K562 (cell line): ENCODE data around the gene PLCB1. TPM values are rescaled to one million over a fixed set of nuclear protein-coding genes. Genes with fewer than 3 reads are reported as not detected.

ENCODE experiments used
- ATAC-seq: fragments of 200-7000 bp; cut with Tn5 transposase; 3 replicates; pipeline ENCODE4 v1.9.1; 2020; ENCODE audit warnings: moderate library complexity
- BruUV-seq: library from RNA; stranded (reverse); fragments of 400-500 nt; replicated peaks from 2 replicates; lab custom pipeline; 2021; lab: Mats Ljungman, UMichigan
- CTCF ChIA-PET: fragments of 300-600 bp; formaldehyde crosslinking; extraction: SDS; loops from one replicate; lab custom pipeline; 2021; ENCODE audit warnings: low intra/inter-chr PET ratio; lab: Yijun Ruan, JAX
- POLR2A ChIA-PET: fragments of 300-600, 350-650 bp; sonication (Branson Sonifier 250); formaldehyde crosslinking; extraction: SDS; loops from one replicate; lab custom pipeline; 2021; ENCODE audit warnings: antibody characterized with exemption, inconsistent platforms; lab: Yijun Ruan, JAX
- DNase-seq, 4 experiments: peaks; one replicate each; pipeline versions ENCODE4 v3.0.0 to v3.0.0-alpha.2; 2011 to 2018; ENCODE audit warnings: low spot score in 3 of 4, mixed read lengths in 3 of 4; ENCODE audit errors: extremely low read depth in 1 of 4
- FAIRE-seq: peaks from 2 replicates; lab custom pipeline; 2011; peaks lifted over from hg19 to GRCh38; lab: Jason Lieb, UNC
- H2AFZ ChIP-seq: 2 replicates; pipeline ENCODE4 v1.6.0; 2011; ENCODE audit warnings: low read depth, low read length, control low read depth, inconsistent platforms
- H3K27ac ChIP-seq: fragments of 200-600 bp; 3 replicates; pipeline ENCODE4 v1.8.0; 2011; ENCODE audit warnings: low read depth, mild to moderate bottlenecking, control low read depth, inconsistent platforms, low read length, moderate library complexity, mixed read lengths; ENCODE audit errors: extremely low read depth
- H3K27me3 ChIP-seq, 2 experiments: fragments of 300-600 bp in 1 of 2; 2 replicates in 1 of 2; 3 replicates in 1 of 2; pipeline versions ENCODE4 v1.6.0 to v1.8.0; 2011; ENCODE audit warnings: inconsistent platforms in 2 of 2, low read length in 2 of 2, mild to moderate bottlenecking in 1 of 2, mixed read lengths in 1 of 2, moderate library complexity in 1 of 2; ENCODE audit not compliant: control insufficient read depth in 2 of 2, insufficient read depth in 2 of 2
- H3K36me3 ChIP-seq: fragments of 300-600 bp; 3 replicates; pipeline ENCODE4 v1.8.0; 2011; ENCODE audit warnings: mild to moderate bottlenecking, low read length, inconsistent platforms; ENCODE audit not compliant: control insufficient read depth, insufficient read depth
- H3K4me1 ChIP-seq, 2 experiments: fragments of 200-600 bp in 1 of 2; replicated peaks in 1 of 2; 2 replicates in 1 of 2; 3 replicates in 1 of 2; pipeline versions ENCODE4 v1.5.1 to v1.8.0; 2011; ENCODE audit warnings: inconsistent platforms in 2 of 2, low read length in 2 of 2, mild to moderate bottlenecking in 1 of 2, mixed read lengths in 1 of 2, moderate library complexity in 1 of 2; ENCODE audit not compliant: control insufficient read depth in 2 of 2, insufficient read depth in 2 of 2
- H3K4me2 ChIP-seq: 2 replicates; pipeline ENCODE4 v1.6.1; 2011; ENCODE audit warnings: low read length, control low read depth, inconsistent platforms, mixed read lengths; ENCODE audit not compliant: insufficient read depth
- H3K4me3 ChIP-seq: fragments of 200-600 bp; sonication (generic), shearing (Covaris generic); 2 replicates; pipeline ENCODE4 v1.5.1; 2016; ENCODE audit warnings: control low read depth, inconsistent platforms
- H3K79me2 ChIP-seq: fragments of 200-600 bp; 3 replicates; pipeline ENCODE4 v1.8.0; 2011; ENCODE audit warnings: low read length, inconsistent platforms; ENCODE audit not compliant: control insufficient read depth, insufficient read depth
- H3K9ac ChIP-seq, 2 experiments: 2 replicates each; pipeline versions ENCODE4 v1.6.0 to v1.6.1; 2011; ENCODE audit warnings: low read depth in 2 of 2, low read length in 2 of 2, control low read depth in 1 of 2, inconsistent platforms in 1 of 2, mild to moderate bottlenecking in 1 of 2, mixed read lengths in 1 of 2; ENCODE audit not compliant: insufficient read depth in 1 of 2
- H3K9me1 ChIP-seq: one replicate; pipeline ENCODE4 v1.6.0; 2011; ENCODE audit warnings: inconsistent platforms, mild to moderate bottlenecking, low read length, moderate library complexity; ENCODE audit not compliant: control insufficient read depth, insufficient read depth
- H3K9me3 ChIP-seq: replicated peaks from 2 replicates; pipeline ENCODE4 v1.5.1; 2011; ENCODE audit warnings: low read depth, low read length, inconsistent platforms; ENCODE audit not compliant: control insufficient read depth, insufficient read depth
- H4K20me1 ChIP-seq: replicated peaks from 2 replicates; pipeline ENCODE4 v1.6.1; 2011; ENCODE audit warnings: low read length, inconsistent platforms, mixed read lengths; ENCODE audit not compliant: control insufficient read depth, insufficient read depth
- BDP1 ChIP-seq: IDR thresholded peaks from 3 replicates; pipeline ENCODE4 v1.6.1; 2011; ENCODE audit not compliant: insufficient read length, insufficient read depth
- E2F3 ChIP-seq: fragments of 250-450 bp; sonication (Bioruptor Pico); IDR thresholded peaks from 2 replicates; pipeline ENCODE4 v1.4.0; 2020; ENCODE audit warnings: mild to moderate bottlenecking
- PATZ1 ChIP-seq: fragments of 250-450 bp; sonication (Bioruptor Pico); IDR thresholded peaks from 2 replicates; pipeline ENCODE4 v1.5.0; 2020; ENCODE audit warnings: mild to moderate bottlenecking, borderline replicate concordance
- RB1 ChIP-seq: fragments of 450-650 bp; IDR thresholded peaks from 2 replicates; pipeline ENCODE4 v1.6.1; 2017; ENCODE audit warnings: low read depth, mild to moderate bottlenecking
- RBM17 ChIP-seq: fragments of 200-400 bp; formaldehyde crosslinking; IDR thresholded peaks from 2 replicates; pipeline ENCODE4 v1.6.1; 2017; ENCODE audit warnings: low read depth, mild to moderate bottlenecking, low read length, borderline replicate concordance
- TFE3 ChIP-seq: fragments of 450-650 bp; formaldehyde crosslinking; IDR thresholded peaks from 2 replicates; pipeline ENCODE4 v1.4.0; 2020; ENCODE audit warnings: mild to moderate bottlenecking, mixed read lengths
- XRCC3 ChIP-seq: fragments of 450-650 bp; IDR thresholded peaks from 2 replicates; pipeline ENCODE4 v1.6.1; 2017; ENCODE audit warnings: mild to moderate bottlenecking, moderate library complexity
- ZBTB40 ChIP-seq, 2 experiments: fragments of 450-650 bp in 1 of 2; sonication (generic) in 1 of 2; formaldehyde crosslinking in 1 of 2; IDR thresholded peaks; 2 replicates each; pipeline versions ENCODE4 v1.7.1 to v1.9.0; 2016 to 2022; ENCODE audit warnings: inconsistent platforms in 1 of 2, mild to moderate bottlenecking in 1 of 2, missing genetic modification reagents in 1 of 2
- ZFPM2 ChIP-seq: fragments of 250-450 bp; sonication (Bioruptor Pico); IDR thresholded peaks from 2 replicates; pipeline ENCODE4 v1.5.1; 2022; ENCODE audit warnings: mild to moderate bottlenecking
- WGBS: fragments of 100-300 bp; shearing (Covaris generic); methylation state at CpG from one replicate; pipeline ENCODE4 v1.1.6; 2016; ENCODE audit warnings: low coverage, mixed read lengths; ENCODE audit not compliant: insufficient coverage; ENCODE audit errors: missing lambda C conversion rate; 5-methylcytosine and 5-hydroxymethylcytosine counted together
- in situ Hi-C: fragments of 300-500 bp; cut with MboI; formaldehyde crosslinking; loops from 4 replicates; pipeline ENCODE4 v1.15.0; 2018; ENCODE audit warnings: inconsistent platforms, mixed read lengths
- intact Hi-C: fragments of 100-400 bp; cut with micrococcal nuclease; formaldehyde crosslinking; loops from 2 replicates; pipeline ENCODE4 v1.14.2; 2022
- polyA plus RNA-seq, 8 experiments: library from polyadenylated mRNA; depleted of rRNA in 4 of 8; stranded (reverse) in 5 of 8; unstranded in 3 of 8; fragments of >200 nt; fragmentation: Nextera tagmentation in 2 of 8; fragmentation: Illumina TruSeq in 1 of 8; extraction: Ambion mirVana in 2 of 8; extraction: Trizol in 1 of 8; gene quantifications; 2 replicates each; pipeline versions ENCODE4 v1.2.1 to v1.2.3, GENCODE V29; 2011 to 2014; ENCODE audit warnings: inconsistent platforms in 1 of 8, missing spikeins in 1 of 8
- total RNA-seq, 7 experiments: library from RNA; depleted of rRNA in 6 of 7; stranded (reverse); fragments of >200 nt in 6 of 7; fragmentation: Illumina TruSeq in 2 of 7; extraction: Trizol in 2 of 7; gene quantifications; 2 replicates each; pipeline versions ENCODE4 v1.2.1 to v1.2.3, GENCODE V29; 2011 to 2021; ENCODE audit warnings: low replicate concordance in 1 of 7

Gene PLCB1
- total and polyA plus RNA-seq, 9 of the 15 experiments (the other 6 are each of a cell fraction or from before 2014, with no cell fraction given), result 0.34 to 3.1 (median 1.3) TPM

- no peaks in the 10 kb centered on the region for H3K79me2 ChIP-seq
- no peaks in the 10 kb centered on the region for H3K36me3 ChIP-seq
- no peak overlapping the region for H3K27ac ChIP-seq
- intact Hi-C loops (no loop called here), in situ Hi-C loops (no loop called here)
- POLR2A ChIA-PET, result interaction anchor here (1.2 kb wide), 1 partner anchor 18 kb away, joined by 3 read pairs; no protein-coding TSS in a partner anchor
- no peak overlapping the region for H3K9ac ChIP-seq
- H3K27me3 ChIP-seq, result no peaks in the 10 kb centered on the region
- no peaks in the 10 kb centered on the region for H4K20me1 ChIP-seq
- H3K4me3 ChIP-seq, result no peak overlapping the region
- H3K9me1 ChIP-seq, result no peaks in the 10 kb centered on the region
- H3K9me3 ChIP-seq, result no peaks in the 10 kb centered on the region
- no peak overlapping the region for H3K4me2 ChIP-seq
- CTCF ChIA-PET, result no interaction called here
- ATAC-seq (no peak), FAIRE-seq (no peak), DNase-seq (no peak)
- H3K4me1 ChIP-seq, result no peaks in the 10 kb centered on the region
- H2AFZ ChIP-seq, result no peak overlapping the region
- BruUV-seq, result no TSS peak
- WGBS, result 0% methylated on average over 3 of the region's 3 CpGs
- no peak for TF ChIP-seq RBM17
- no peak for TF ChIP-seq RB1
- no peak for TF ChIP-seq XRCC3
- no peak for TF ChIP-seq PATZ1 (CRISPR knock-in tag)
- TF ChIP-seq BDP1, result no peak
- no peak for TF ChIP-seq ZFPM2 (CRISPR knock-in tag)
- TF ChIP-seq TFE3, result no peak
- TF ChIP-seq ZBTB40 (IDR thresholded peaks at IDR 0.05), result no peak
- TF ChIP-seq ZBTB40 (CRISPR knock-in tag; IDR thresholded peaks at IDR 0.05), result no peak
- no peak for TF ChIP-seq E2F3 (CRISPR knock-in tag)
Measured at GRCh38 chr20:8225658-8226057, 93.6 kb downstream of the PLCB1 start.
